Lung (tissue), 12 donors: ENCODE measurements around the gene COX15. TPM values are rescaled to one million over a fixed set of nuclear protein-coding genes. Genes with fewer than 3 reads are reported as not detected.

ENCODE experiments used
- ATAC-seq: fragments of 200-7000 bp; cut with Tn5 transposase; one replicate; pipeline ENCODE4 v1.9.1; 2020; ENCODE audit warnings: moderate number of reproducible peaks; ENCODE audit not compliant: insufficient read depth, low FRiP score
- DNase-seq, 3 donors: peaks; one replicate each; pipeline ENCODE4 v3.0.0-alpha.2; 2013 to 2017
- H3K27ac ChIP-seq, 2 donors: one replicate each; pipeline ENCODE4 v1.5.1; 2013; ENCODE audit warnings: mild to moderate bottlenecking in 2 of 2, moderate library complexity in 2 of 2, control low read depth in 1 of 2, inconsistent platforms in 1 of 2, low read depth in 1 of 2, low read length in 1 of 2
- H3K27me3 ChIP-seq, 3 donors: one replicate each; pipeline ENCODE4 v1.5.1; 2013; ENCODE audit warnings: low read length in 2 of 3; ENCODE audit not compliant: control insufficient read depth in 3 of 3, insufficient read depth in 3 of 3
- H3K36me3 ChIP-seq, 4 donors: one replicate each; pipeline ENCODE4 v1.5.1; 2013; ENCODE audit warnings: low read length in 4 of 4, mild to moderate bottlenecking in 1 of 4, moderate library complexity in 1 of 4; ENCODE audit not compliant: control insufficient read depth in 4 of 4, insufficient read depth in 4 of 4
- H3K4me1 ChIP-seq, 5 donors: one replicate each; pipeline ENCODE4 v1.5.1; 2013; ENCODE audit warnings: low read length in 5 of 5, mild to moderate bottlenecking in 2 of 5, moderate library complexity in 1 of 5; ENCODE audit not compliant: control insufficient read depth in 5 of 5, insufficient read depth in 5 of 5
- H3K4me3 ChIP-seq: one replicate; pipeline ENCODE4 v1.5.1; 2013; ENCODE audit warnings: mild to moderate bottlenecking, control low read depth, moderate library complexity
- H3K9ac ChIP-seq, 2 donors: one replicate each; pipeline ENCODE4 v1.5.1; 2013; ENCODE audit warnings: low read length in 2 of 2, control low read depth in 1 of 2; ENCODE audit not compliant: insufficient read depth in 1 of 2
- H3K9me3 ChIP-seq, 4 donors: one replicate each; pipeline ENCODE4 v1.5.1; 2013; ENCODE audit warnings: low read length in 3 of 4, mild to moderate bottlenecking in 1 of 4, moderate library complexity in 1 of 4; ENCODE audit not compliant: control insufficient read depth in 4 of 4, insufficient read depth in 3 of 4
- WGBS, 2 donors: extraction: QIAGEN DNeasy Blood & Tissue Kit; methylation state at CpG; one replicate each; pipeline ENCODE4 v1.1.7; 2013; 5-methylcytosine and 5-hydroxymethylcytosine counted together
- polyA plus RNA-seq, 2 donors: library from polyadenylated mRNA; stranded (reverse); fragments of 200-250 nt; gene quantifications; one replicate each; pipeline ENCODE4 v1.2.1, GENCODE V29; 2013
- total RNA-seq, 2 donors: library from RNA; depleted of rRNA in 1 of 2; stranded (reverse); fragments of >200 nt in 1 of 2; gene quantifications; one replicate each; pipeline ENCODE4 v1.2.1, GENCODE V29; 2014 to 2021
- TF ChIP-seq, protein P1 (sequence below): IDR thresholded peaks from 2 replicates; pipeline ENCODE4 v1.5.1; 2012; ENCODE audit warnings: mild to moderate bottlenecking; ENCODE audit errors: control extremely low read depth, extremely low read depth
- donor health status: control.
- donor health status: control.
- donor health status: Bipolar disorder and iron deficiency.
- donor health status: healthy.
- donor health status: DM: yes; HTN: yes; CAD: no.

COX15 gene
- total and polyA plus RNA-seq, 4 donors: 13.5 to 37.7 (median 26.6) TPM

DNA sequence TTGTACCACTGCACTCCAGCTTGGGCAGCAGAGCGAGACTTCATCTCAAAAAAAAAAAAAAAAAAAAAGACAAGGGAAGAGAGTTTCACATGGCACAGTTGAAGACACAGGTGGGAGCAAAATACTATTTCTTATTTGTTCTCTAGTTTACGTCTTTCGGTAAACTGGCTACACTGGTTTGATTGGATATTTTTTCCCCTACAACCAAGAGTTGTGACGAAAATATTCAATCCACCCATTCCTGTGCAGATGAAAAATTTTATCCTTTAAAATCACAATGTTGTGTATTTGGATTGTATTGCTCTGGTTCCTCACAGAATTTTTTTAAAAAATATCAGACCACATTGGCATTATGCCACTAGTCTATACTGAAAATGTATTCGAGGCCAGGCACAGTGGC is 36.0 kb upstream of the COX15 start:
- H3K27ac ChIP-seq: no peak overlapping the region
- no peaks in the 10 kb centered on the region for H3K27me3 ChIP-seq
- TF ChIP-seq, protein P1, sequence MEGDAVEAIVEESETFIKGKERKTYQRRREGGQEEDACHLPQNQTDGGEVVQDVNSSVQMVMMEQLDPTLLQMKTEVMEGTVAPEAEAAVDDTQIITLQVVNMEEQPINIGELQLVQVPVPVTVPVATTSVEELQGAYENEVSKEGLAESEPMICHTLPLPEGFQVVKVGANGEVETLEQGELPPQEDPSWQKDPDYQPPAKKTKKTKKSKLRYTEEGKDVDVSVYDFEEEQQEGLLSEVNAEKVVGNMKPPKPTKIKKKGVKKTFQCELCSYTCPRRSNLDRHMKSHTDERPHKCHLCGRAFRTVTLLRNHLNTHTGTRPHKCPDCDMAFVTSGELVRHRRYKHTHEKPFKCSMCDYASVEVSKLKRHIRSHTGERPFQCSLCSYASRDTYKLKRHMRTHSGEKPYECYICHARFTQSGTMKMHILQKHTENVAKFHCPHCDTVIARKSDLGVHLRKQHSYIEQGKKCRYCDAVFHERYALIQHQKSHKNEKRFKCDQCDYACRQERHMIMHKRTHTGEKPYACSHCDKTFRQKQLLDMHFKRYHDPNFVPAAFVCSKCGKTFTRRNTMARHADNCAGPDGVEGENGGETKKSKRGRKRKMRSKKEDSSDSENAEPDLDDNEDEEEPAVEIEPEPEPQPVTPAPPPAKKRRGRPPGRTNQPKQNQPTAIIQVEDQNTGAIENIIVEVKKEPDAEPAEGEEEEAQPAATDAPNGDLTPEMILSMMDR: no peak
- H3K36me3 ChIP-seq: no peaks in the 10 kb centered on the region
- WGBS, 2 donors: 66 to 70% methylated on average over 5 of the region's 5 CpGs
- H3K9me3 ChIP-seq: no peaks in the 10 kb centered on the region
- DNase-seq (no peak), ATAC-seq (no peak)
- H3K4me1 ChIP-seq: no peaks in the 10 kb centered on the region
- no peak overlapping the region for H3K9ac ChIP-seq
- no peak overlapping the region for H3K4me3 ChIP-seq

DNA sequence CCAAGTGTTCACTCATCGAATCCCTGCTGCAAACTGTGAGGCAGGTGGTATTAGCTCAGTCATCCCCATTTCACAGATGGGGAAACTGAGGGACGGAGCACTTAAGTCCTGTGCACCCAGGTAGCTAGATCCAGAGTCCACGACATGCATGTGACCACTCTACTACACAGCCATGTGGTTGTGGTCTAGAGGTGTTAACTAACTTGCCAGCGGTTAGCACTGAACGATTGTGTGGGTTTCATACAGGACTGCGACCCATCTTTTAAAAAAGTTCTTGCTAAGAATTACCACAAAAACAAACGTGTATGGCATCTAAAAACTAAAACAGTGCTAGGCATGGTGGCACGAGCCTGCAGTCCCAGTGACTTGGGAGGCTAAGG is 34.4 kb upstream of the COX15 start:
- TF ChIP-seq, protein P1: no peak
- Histone ChIP-seq H3K27ac (no peak overlapping the region), H3K4me3 (no peak overlapping the region), H3K27me3 (no peaks in the 10 kb centered on the region), H3K9ac (no peak overlapping the region), H3K4me1 (no peaks in the 10 kb centered on the region), H3K36me3 (no peaks in the 10 kb centered on the region), H3K9me3 (no peaks in the 10 kb centered on the region)
- no peak for ATAC-seq
- WGBS, 2 donors: 75 to 76% methylated on average over 8 of the region's 8 CpGs
- no peak for DNase-seq

DNA sequence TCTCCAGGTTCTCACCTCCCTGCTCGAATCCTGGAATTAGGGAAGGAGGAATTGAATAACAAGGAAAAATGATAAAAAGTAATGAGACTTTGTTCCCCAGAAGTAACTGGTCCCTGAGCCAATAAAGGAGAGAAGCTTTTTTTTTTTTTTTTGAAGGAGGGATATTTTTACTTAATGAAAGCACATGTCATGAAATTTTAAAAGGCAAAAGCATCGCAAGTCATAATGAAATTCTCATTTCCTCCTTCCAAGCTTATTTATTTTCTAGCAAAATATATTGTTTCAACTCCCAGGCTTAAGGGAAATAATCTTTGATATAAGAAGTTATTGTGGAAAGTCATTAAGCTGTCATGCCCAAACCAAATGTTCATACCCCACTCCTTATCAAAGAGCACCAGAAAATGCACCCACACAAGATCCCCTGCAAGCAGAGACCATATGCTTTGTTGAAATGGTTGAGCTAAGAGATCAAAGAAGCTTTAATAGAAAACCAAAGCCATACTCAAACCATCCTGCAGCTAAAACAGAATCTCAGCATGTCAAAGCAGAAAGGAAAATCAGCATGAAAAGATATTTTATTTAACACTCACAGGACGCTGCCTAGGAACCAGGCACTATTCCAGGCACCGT is 33.9 kb upstream of the COX15 start:
- no peaks in the 10 kb centered on the region for H3K36me3 ChIP-seq
- H3K9me3 ChIP-seq: no peaks in the 10 kb centered on the region
- H3K4me1 ChIP-seq: no peaks in the 10 kb centered on the region
- no peak overlapping the region for H3K9ac ChIP-seq
- ATAC-seq: no peak
- TF ChIP-seq, protein P1: no peak
- no peak for DNase-seq
- H3K27me3 ChIP-seq: no peaks in the 10 kb centered on the region
- 76 to 85% methylated on average over 4 of the region's 4 CpGs for WGBS, 2 donors
- no peak overlapping the region for H3K4me3 ChIP-seq
- no peak overlapping the region for H3K27ac ChIP-seq

DNA sequence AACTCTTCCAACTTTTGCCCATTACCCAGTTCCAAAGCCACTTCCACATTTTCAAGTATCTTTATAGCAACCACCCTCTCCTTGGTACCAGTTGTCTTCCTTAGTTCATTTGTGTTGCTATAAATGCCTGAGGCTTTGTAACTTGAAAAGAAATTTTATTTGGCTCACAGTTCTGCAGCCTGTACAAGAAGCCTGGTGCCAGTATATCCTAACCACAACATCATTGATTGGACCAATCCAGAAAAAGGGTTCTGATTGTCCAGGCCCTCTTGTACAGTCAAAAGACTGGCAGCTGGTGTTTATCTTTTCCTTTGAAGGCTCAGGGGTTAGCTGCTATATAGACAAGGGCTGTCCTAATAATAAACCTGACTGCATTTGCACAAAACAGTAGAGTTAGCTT is 29.4 kb upstream of the COX15 start:
- peaks cover 0 to 13% (median 0%) of the 10 kb centered on the region in 5 donors for H3K4me1 ChIP-seq
- H3K4me3 ChIP-seq: no peak overlapping the region
- peaks cover 0 to 18% (median 6%) of the 10 kb centered on the region in 4 donors for H3K36me3 ChIP-seq
- no peak for DNase-seq
- TF ChIP-seq, protein P1: no peak
- H3K9me3 ChIP-seq: peaks cover 0 to 5% (median 0%) of the 10 kb centered on the region in 4 donors
- H3K27me3 ChIP-seq: no peaks in the 10 kb centered on the region
- no peak overlapping the region for H3K27ac ChIP-seq
- no peak for ATAC-seq
- no peak overlapping the region for H3K9ac ChIP-seq
